HG03558 (cell line): ENCODE results near the gene CHPF.

Experiments used
- ATAC-seq: cut with Tn5 transposase; IDR thresholded peaks from one replicate; pipeline ENCODE4 v1.9.1; 2021; ENCODE audit warnings: moderate number of reproducible peaks; ENCODE audit not compliant: unreplicated experiment; ENCODE audit errors: extremely low read depth

Gene CHPF, protein sequence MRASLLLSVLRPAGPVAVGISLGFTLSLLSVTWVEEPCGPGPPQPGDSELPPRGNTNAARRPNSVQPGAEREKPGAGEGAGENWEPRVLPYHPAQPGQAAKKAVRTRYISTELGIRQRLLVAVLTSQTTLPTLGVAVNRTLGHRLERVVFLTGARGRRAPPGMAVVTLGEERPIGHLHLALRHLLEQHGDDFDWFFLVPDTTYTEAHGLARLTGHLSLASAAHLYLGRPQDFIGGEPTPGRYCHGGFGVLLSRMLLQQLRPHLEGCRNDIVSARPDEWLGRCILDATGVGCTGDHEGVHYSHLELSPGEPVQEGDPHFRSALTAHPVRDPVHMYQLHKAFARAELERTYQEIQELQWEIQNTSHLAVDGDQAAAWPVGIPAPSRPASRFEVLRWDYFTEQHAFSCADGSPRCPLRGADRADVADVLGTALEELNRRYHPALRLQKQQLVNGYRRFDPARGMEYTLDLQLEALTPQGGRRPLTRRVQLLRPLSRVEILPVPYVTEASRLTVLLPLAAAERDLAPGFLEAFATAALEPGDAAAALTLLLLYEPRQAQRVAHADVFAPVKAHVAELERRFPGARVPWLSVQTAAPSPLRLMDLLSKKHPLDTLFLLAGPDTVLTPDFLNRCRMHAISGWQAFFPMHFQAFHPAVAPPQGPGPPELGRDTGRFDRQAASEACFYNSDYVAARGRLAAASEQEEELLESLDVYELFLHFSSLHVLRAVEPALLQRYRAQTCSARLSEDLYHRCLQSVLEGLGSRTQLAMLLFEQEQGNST

DNA sequence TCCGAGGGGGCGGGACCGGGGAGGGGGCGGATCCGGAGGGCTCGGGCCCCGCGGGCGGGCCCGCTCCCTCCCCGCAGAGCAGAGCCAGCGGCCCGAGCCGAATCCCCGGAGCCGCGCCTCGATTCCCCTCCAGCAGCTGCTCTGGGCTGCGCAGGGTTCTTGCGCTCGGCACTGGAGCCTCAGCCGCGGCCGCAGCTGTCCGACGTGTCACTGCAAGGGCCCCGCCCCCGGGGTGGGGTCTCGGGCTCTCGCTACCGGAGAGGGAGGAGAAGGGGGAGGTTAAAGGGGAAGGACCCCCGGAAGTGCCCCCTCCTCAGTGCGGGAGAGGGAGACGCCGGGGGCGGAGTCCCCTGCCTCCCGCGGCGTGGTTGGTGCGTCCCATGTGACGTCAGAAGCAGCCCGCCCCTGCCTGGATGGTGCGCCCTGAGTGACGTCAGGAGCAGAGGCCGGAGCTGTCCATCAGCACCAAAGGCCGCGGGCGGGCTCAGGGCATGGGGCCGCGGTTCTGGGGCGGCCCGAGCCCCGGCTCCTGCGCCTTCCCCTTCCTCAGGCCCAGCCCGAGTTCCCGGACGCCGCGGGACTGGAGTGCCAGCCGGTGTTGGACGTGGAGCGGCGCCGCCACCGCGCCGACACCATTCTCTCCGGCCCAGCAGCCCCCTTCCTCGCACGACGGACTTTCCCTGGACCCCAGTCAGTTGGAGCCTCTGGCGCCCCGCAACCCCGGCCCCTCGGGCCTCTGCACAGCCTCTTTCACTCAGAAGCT is at the start of gene CHPF, which contains the start of gene TMEM198:
TSS of gene CHPF (minus strand) at position 214 of the 763 bp plus-strand sequence. CDS start 271 bp downstream, outside the sequence.
TSS of gene TMEM198 (plus strand) at position 433 of the 763 bp plus-strand sequence. CDS start 700 bp downstream, outside the sequence.
- ATAC-seq, result peak; percentile 60

DNA sequence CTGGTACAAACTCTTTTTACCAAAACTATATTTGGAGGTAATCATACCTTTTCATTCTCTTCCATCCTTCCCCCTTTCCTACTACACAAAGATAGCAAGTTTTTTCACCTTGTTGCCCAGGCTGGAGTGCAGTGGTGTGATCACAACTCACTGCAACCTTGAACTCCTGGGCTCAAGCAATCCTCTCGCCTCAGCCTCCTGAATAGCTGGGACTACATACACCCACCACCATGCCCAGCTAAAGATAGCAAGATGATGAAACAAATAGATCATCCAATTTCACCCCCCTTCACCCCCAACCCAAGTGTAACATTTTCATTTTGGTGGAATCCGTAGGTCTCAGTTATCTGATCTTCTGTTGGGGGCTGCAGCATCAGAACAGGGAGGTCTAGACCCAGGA is 49.5 kb upstream of the CHPF start:
- no peak for ATAC-seq

DNA sequence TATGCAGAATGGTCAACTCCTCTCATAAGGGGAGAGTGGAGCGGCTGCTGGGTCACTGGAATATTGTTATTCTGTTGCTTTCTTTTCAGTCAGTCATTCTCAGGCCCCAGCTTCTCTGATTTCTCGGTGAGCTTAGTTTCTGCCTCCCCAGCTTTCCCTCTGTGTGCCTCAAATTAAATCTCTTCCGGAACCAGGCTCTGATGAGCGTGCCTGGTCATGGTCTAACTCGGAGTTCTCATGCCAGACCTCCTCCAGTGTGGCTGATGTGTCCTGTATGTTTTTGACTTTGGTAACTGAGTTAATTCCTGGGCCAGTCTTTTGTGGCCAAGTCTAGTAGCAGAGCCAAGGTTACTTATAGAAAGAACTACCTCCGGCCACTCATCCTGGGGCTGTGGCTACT is 49.1 kb upstream of the CHPF start:
- no peak for ATAC-seq

DNA sequence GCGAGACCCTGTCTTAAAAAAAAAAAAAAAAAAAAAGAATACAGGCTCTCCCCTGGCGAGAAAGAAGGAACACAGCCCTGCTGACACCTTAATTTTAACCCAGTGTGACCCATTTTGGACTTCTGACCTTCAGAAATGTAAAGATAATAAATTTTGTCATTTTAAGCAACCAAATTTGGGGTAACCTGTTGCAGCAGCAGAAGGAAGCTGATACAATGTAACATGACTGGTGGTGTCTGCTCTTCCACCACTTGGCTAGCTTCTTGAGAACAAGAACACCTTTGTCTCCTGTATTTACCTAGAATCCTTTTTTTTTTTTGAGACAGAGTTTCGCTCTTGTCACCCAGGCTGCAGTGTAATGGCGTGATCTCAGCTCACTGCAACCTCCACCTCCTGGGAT is 47.5 kb upstream of the CHPF start:
- ATAC-seq, result no peak

DNA sequence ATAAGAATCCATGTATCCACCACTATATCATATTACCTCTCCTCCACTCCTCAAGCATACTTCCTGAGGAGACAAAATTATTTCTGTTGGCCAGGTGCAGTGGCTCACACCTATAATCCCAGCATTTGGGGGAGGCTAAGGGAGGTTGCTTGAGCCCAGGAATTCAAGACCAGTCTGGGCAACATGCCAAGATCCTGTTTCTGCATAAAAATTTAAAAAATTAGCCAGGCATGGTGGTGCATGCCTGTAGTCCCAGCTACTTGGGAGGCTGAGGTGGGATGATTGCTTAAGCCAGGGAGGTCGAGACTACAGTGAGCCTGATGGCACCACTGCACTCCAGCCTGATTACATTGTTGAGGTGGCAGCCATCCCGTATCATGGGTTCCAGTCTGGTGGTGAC is 37.7 kb upstream of the CHPF start:
- no peak for ATAC-seq

DNA sequence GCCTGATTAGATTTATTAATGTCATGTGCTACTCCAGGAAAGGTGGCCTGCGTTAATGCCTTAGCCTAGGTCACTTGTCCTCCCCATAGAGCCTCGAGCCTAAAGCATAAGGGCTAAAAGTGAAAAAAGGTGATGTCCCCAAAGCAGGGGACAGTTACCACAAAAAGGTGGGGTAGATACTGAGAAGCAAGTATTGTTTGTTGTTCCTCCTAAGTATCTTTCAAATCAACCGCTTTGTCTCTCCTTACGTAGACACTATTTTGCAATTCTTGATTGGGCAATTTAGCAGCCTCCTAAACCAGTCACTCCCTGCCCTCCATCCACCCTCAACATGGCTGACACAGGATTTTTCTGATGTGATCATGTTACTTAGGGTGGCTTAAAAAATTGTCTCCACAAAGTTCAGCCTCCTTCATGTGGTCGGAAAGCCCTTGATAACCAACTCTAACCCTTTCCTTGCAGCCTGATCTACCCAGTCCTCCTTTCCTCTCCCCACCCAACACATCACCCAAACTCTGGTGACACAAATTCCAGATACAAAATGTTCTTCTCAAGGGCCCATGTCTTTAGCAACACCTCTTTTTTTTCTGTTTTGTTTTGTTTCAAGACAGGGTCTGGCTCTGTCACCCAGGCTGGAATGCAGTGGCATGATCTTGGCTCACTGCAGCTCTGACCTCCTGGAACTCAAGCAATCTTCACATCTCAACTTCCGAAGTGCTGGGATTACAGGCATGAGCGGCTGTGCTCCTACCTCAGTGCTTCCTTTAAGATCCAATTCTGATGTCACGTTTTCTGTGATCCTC is 35.4 kb upstream of the CHPF start:
- no peak for ATAC-seq

DNA sequence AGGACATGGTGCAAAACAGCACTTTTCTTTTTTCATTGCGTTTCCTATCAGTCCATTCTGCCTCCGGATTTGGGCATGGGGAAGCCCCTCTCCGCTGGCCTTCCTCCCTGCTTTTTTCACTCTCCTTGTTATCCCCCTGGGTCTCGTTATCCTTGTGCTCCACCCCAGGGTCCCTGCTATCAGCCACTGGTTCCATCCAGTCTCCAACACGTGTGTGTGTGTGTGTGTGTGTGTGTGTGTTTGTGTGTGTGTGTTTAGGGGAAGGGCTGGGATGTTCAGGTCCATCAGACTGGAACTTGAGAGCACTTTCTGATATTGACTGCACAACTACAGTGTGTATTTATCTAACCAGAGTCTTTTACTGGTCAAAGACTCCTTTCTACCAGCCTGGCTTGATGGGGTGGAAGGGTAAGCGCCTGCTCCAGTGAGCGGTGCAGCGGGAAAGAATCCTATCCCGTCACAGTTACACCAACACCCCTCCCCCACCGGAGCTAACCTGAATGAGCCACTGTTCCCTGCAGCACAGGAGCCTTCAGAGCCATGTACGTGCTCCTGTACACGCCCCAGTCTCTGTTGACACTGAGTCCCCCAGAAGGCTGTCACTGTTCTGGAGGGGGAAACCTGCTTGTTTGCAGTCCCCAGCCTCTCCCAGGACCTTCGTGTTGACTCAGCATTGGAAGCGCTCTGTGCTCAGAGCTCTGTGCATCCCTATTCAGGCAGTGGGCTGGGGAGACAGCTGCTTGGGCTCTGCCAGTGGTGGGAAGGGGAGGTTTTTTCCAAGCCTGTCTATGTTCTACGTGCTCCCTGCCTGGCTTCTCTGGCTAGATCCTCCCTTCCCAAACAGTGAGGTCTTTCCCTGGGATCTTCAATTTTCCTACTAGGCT is 33.1 kb upstream of the CHPF start:
- no peak for ATAC-seq

DNA sequence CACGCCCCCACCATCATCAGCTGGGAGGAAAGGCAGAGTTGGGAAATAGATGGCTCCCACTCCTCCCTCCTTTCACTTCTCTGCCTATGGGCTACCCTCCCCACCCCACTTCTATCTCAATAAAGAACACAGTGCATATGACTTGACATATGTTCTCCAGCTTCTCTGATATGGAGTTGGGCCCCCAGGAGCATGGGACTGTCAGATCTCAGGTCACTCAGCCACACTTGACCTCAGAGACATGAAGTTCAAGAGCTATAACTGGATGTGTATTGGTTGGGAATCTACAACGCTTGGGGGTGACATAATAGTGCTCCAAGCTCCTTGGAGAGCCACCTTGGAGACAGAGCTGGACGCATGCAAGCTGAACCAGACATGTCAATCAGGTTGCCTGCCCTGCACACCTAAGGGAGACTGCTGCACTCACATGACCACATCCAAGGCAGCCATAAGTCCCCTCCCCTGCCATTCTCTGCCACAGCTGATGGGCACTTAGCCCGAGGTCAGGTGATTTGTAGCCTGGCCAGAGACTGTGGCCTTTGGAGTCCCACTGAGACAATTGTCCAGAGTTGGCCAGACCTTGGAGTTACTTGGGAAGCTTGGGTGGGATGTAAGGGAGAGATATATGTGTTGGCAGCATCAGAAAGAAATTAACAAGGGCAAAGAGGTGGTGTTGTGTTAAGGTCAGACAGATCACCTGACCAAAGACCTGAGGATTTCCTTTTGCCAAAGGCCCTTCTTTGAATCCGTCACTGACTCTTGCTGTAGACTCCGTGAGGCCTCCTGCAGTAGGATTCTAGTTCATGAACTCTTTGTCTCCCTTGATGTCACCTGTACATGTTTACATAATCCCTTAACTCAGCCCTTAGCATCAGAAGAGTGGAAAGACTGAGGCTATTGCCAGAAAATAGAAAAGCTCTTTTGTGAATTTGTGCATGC is 32.2 kb upstream of the CHPF start:
- no peak for ATAC-seq

DNA sequence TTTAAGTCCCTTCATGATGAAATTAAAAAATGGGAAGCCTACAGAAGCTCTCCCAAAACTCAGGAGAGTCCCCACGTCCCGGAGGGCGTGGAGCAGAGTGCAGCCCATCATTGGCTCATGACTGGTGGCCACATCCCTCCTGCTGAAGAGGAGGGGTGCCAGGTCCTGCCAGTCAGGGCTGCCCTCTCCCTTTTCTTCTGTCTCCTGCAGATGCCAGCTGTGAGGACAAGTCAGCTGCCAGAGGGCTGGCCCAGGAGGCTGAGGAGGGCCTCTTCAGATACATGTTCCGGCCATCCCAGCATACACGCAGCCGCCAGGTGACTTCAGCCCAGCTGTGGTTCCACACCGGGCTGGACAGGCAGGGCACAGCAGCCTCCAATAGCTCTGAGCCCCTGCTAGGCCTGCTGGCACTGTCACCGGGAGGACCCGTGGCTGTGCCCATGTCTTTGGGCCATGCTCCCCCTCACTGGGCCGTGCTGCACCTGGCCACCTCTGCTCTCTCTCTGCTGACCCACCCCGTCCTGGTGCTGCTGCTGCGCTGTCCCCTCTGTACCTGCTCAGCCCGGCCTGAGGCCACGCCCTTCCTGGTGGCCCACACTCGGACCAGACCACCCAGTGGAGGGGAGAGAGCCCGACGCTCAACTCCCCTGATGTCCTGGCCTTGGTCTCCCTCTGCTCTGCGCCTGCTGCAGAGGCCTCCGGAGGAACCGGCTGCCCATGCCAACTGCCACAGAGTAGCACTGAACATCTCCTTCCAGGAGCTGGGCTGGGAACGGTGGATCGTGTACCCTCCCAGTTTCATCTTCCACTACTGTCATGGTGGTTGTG is 31.1 kb upstream of the CHPF start:
- no peak for ATAC-seq

DNA sequence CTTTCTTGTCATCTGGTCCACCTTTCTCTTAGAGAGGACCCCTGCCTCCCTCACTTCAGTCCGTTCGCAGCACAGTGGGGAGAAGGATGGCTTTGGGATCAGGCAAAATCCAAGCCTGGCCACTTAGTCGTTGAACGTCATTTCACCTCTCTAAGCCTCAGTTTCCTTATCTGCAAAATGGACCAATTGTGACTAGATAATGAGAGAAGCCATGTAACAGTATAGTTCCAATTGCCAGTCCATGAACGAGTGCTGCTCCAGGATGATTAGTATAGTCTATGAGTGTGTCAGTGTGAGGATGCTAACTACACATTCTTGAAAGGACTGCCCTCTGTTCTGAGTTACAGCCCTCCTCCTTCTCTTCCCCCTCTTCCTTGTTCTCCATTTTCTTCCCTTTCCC is 29.6 kb upstream of the CHPF start:
- ATAC-seq, result no peak

DNA sequence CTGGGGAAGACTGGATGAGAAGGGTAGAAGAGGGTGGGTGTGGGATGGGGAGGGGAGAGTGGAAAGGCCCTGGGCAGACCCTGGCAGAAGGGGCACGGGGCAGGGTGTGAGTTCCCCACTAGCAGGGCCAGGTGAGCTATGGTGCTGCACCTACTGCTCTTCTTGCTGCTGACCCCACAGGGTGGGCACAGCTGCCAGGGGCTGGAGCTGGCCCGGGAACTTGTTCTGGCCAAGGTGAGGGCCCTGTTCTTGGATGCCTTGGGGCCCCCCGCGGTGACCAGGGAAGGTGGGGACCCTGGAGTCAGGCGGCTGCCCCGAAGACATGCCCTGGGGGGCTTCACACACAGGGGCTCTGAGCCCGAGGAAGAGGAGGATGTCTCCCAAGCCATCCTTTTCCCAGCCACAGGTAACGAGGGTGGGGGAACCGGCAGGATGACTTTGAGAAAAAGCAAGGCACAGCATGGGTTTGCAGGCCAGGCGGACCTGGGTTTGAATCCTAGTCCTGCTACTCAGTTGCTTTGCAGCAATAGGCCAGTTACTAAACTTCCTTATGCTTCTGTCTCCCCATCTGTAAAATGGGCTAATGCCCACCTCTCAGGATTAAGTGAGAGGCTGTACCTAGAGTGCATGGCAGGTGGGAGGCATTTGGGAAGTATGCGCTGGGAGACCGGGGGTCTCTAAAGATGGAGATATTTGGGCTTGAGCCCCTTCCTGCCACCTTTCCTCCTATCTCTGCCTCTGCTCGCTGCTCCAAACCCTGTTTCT is 28.8 kb upstream of the CHPF start, which contains the start of gene INHA:
TSS of gene INHA (plus strand) at position 74 of the 765 bp plus-strand sequence. CDS start at position 139, 65 bp downstream.
- no peak for ATAC-seq

DNA sequence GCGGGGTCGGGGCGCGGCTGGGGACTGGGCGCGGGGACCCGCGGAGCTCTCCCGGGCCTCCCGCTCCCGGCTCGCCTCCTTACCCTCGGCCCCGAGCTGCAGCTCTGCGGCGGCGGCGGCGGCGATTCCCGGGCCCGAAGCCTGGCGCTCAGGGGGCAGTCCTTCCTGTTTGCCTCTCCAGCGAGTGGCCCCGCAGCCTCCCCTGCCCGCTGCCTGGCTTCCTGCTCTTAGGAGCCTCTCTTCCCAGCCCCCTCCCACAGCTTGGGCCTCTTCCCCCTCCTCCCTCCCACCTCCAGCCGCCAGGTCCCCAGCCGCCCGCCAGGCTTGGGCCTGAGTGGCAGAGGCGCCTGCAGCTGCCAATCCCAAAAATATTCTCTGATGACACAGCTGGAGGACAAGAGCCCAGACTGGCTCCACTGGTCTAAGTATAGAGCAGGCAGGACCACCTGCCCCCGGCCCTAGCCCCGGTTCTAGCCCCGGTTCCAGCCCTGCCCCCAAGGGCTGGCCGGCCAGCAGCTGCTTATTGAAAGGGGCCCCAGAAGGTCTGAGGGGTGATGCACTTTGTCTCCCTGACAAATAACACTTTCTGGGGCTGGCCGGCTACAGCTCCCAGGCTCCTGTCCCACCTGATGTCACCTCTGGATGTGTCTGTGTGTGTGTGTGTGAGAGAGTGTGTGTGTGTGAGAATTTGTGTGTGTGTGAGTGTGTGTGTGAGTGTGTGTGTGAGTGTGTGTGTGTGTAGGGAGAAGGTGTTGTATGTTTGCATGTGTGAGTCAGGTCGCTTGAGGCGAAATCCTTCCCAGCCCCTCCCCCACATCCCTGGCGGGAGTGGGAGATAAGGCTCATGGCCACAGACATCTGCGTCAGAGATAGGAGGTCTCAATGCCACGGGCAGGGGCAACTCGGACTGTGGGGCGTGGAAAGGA is 28.0 kb upstream of the CHPF start, which contains the start of gene OBSL1:
TSS of gene OBSL1 (minus strand) at position 229 of the 926 bp plus-strand sequence. CDS start 307 bp downstream, outside the sequence.
- no peak for ATAC-seq

DNA sequence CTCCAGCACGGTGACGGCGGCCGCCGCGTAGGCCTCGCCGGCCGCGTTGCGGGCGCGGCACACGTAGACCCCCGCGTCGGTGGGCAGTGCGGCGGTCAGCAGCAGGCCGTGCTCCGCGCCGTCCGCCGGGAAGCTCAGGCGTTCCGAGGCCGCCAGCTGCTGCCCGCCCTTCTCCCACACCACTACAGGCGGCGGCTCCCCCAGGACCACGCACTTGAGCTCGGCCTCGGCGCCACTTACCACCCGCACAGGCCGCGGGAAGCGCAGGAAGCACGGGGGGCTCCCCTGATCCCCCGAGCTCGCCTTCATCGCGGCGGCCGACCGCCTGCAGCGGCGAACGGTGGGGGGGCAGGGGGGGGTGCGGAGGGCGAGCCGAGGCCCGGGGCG is 27.3 kb upstream of the CHPF start:
- ATAC-seq, result no peak

DNA sequence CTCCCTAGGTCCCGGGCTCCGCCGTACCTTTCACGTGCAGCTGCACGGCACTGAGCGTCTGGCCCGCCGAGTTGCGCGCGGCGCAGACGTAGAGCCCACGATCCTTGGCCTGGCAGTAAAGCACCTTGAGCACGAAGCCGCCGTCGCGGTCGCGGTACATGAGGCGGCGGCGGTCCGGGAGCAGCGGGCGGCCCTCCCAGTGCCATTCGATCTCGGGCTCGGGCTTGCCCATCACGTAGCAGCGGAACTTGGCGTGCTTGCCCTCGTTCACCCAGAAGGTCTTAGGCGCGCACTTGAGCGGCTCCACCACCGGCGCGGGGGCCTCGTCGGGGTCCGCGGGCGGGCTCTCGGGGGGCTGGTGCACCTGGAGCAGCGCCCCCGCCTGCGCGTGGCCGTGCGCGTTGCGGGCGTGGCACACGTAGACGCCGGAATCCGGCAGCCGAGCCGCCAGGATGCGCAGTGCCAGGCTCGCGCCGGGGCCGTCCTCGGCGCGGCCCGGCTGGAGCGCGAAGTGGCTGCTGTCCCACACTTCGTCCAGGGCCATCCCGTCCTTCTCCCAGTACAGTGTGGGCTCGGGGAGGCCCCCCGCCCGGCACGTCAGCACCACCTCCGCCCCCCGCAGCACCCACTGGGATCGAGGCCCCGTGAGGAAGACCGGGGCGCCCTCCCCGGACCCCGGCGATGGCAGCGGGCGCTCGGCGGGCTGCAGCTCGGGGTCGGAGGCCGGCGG is 26.8 kb upstream of the CHPF start:
- no peak for ATAC-seq
